GM23248 (cell line): ENCODE results near the gene CFDP1.

Experiments
- EZH2 ChIP-seq: fragments of 200-600 bp; sonication (generic); IDR thresholded peaks from 2 replicates; pipeline ENCODE4 v1.6.1; 2018; ENCODE audit warnings: antibody characterized with exemption, mild to moderate bottlenecking; ENCODE audit not compliant: insufficient read depth, poor library complexity, severe bottlenecking
- EZH2phosphoT487 ChIP-seq: fragments of 200-600 bp; sonication (generic); IDR thresholded peaks from 2 replicates; pipeline ENCODE4 v1.6.1; 2018; ENCODE audit warnings: antibody characterized with exemption, moderate library complexity, mild to moderate bottlenecking, low read depth; ENCODE audit not compliant: insufficient read depth

GRCh38 chr16:75266738-75267630 is 166.3 kb downstream of the CFDP1 start:
- TF ChIP-seq EZH2 (no peak), EZH2phosphoT487 (no peak)
